HG03139 (cell line): ENCODE measurements around the gene B3GALT6.
A peak's percentile ranks its signal among the peaks of the same experiment; 100 is the strongest.

Experiments used
- ATAC-seq: cut with Tn5 transposase; IDR thresholded peaks from one replicate; pipeline ENCODE4 v1.9.1; 2021; ENCODE audit not compliant: unreplicated experiment

B3GALT6 gene

GRCh38 chr1:1259540-1259939, 27.5 kb downstream of the B3GALT6 start:
- ATAC-seq = no peak

- no peak for ATAC-seq
Measured at GRCh38 chr1:1259951-1260600, 28.0 kb downstream of the B3GALT6 start.

- no peak for ATAC-seq
Measured at GRCh38 chr1:1260843-1261560, 29.0 kb downstream of the B3GALT6 start.

- ATAC-seq = no peak
Measured at GRCh38 chr1:1262071-1262470, 30.0 kb downstream of the B3GALT6 start.

GRCh38 chr1:1262758-1263157, 30.7 kb downstream of the B3GALT6 start:
- ATAC-seq = no peak

- no peak for ATAC-seq
Measured at GRCh38 chr1:1264026-1264425, 32.0 kb downstream of the B3GALT6 start.

- ATAC-seq = no peak
Measured at GRCh38 chr1:1264868-1265272, 32.8 kb downstream of the B3GALT6 start.

GRCh38 chr1:1267488-1268283, 35.6 kb downstream of the B3GALT6 start:
- no peak for ATAC-seq

- no peak for ATAC-seq
Measured at GRCh38 chr1:1268284-1268682, 36.2 kb downstream of the B3GALT6 start.

- no peak for ATAC-seq
Measured at GRCh38 chr1:1270813-1271212, 38.8 kb downstream of the B3GALT6 start.

- ATAC-seq = no peak
Measured at GRCh38 chr1:1272341-1273208, 40.5 kb downstream of the B3GALT6 start.

GRCh38 chr1:1273209-1273511, 41.1 kb downstream of the B3GALT6 start:
- no peak for ATAC-seq

- ATAC-seq = peak; percentile 59
Measured at GRCh38 chr1:1273512-1274298, 41.7 kb downstream of the B3GALT6 start, which contains the start of gene UBE2J2. Gene UBE2J2 (minus strand): TSS chr1:1273854. CDS start chr1:1267992, 5,862 bp downstream.

- peak; percentile 13 for ATAC-seq
Measured at GRCh38 chr1:1274299-1274930, 42.4 kb downstream of the B3GALT6 start.

GRCh38 chr1:1274931-1275431, 42.9 kb downstream of the B3GALT6 start:
- no peak for ATAC-seq

GRCh38 chr1:1275836-1276235, 43.8 kb downstream of the B3GALT6 start:
- ATAC-seq = no peak

GRCh38 chr1:1278620-1279019, 46.6 kb downstream of the B3GALT6 start:
- no peak for ATAC-seq

GRCh38 chr1:1279028-1279427, 47.0 kb downstream of the B3GALT6 start:
- ATAC-seq = no peak

- no peak for ATAC-seq
Measured at GRCh38 chr1:1280782-1281481, 48.9 kb downstream of the B3GALT6 start.
